PC-3 (cell line): ENCODE measurements around the gene SRSF1. TPM values are rescaled to one million over a fixed set of nuclear protein-coding genes. Genes with fewer than 3 reads are reported as not detected.
A peak's percentile ranks its signal among the peaks of the same experiment; 100 is the strongest.

Experiments
- ATAC-seq: fragments of 200-7000 bp; cut with Tn5 transposase; 2 replicates; pipeline ENCODE4 v1.9.1; 2020; ENCODE audit warnings: mild to moderate bottlenecking, moderate library complexity
- BruUV-seq: library from RNA; stranded (reverse); fragments of 400-500 nt; replicated peaks from 2 replicates; lab custom pipeline; 2021; lab: Mats Ljungman, UMichigan
- CTCF ChIA-PET: fragments of 300-600 bp; sonication (Branson Sonifier 250); formaldehyde crosslinking; loops from one replicate; lab custom pipeline; 2022; ENCODE audit warnings: antibody characterized with exemption; lab: Charles Lee
- POLR2A ChIA-PET: fragments of 300-600 bp; sonication (Branson Sonifier 250); formaldehyde crosslinking; loops from one replicate; lab custom pipeline; 2022; ENCODE audit warnings: antibody characterized with exemption; ENCODE audit not compliant: unreplicated experiment; lab: Charles Lee
- DNase-seq: peaks from one replicate; pipeline ENCODE4 v3.0.0-alpha.2; 2015
- H2AFZ ChIP-seq: fragments of 300-600 bp; sonication (generic); 2 replicates; pipeline ENCODE4 v1.6.0; 2016; ENCODE audit warnings: antibody characterized with exemption, low read length
- H3F3A ChIP-seq: fragments of 300-600 bp; sonication (generic); one replicate; pipeline ENCODE4 v1.6.0; 2017; ENCODE audit warnings: antibody characterized with exemption, low read length, control low read depth, mild to moderate bottlenecking; ENCODE audit not compliant: unreplicated experiment
- H3K27ac ChIP-seq: fragments of 300-600 bp; sonication (generic); 2 replicates; pipeline ENCODE4 v1.5.1; 2016; ENCODE audit warnings: mild to moderate bottlenecking, low read length
- H3K27me3 ChIP-seq: fragments of 300-600 bp; sonication (generic); 2 replicates; pipeline ENCODE4 v1.6.1; 2016; ENCODE audit warnings: low read length, mixed read lengths
- H3K36me3 ChIP-seq: fragments of 300-600 bp; sonication (generic); 2 replicates; pipeline ENCODE4 v1.6.1; 2016; ENCODE audit warnings: low read depth, mixed run types, low read length, mixed read lengths
- H3K4me1 ChIP-seq: fragments of 300-600 bp; sonication (generic); 2 replicates; pipeline ENCODE4 v1.5.1; 2016; ENCODE audit warnings: low read length; ENCODE audit not compliant: insufficient read depth
- H3K4me2 ChIP-seq: fragments of 300-600 bp; sonication (generic); 2 replicates; pipeline ENCODE4 v1.6.0; 2016; ENCODE audit warnings: low read length
- H3K4me3 ChIP-seq: fragments of 300-600 bp; sonication (generic); 2 replicates; pipeline ENCODE4 v1.5.1; 2016; ENCODE audit warnings: mild to moderate bottlenecking, low read length, mixed read lengths
- H3K79me2 ChIP-seq: fragments of 300-600 bp; sonication (generic); 2 replicates; pipeline ENCODE4 v1.6.1; 2017; ENCODE audit warnings: low read length, mixed read lengths
- H3K9ac ChIP-seq: fragments of 300-600 bp; sonication (generic); 2 replicates; pipeline ENCODE4 v1.6.0; 2016; ENCODE audit warnings: mild to moderate bottlenecking, low read length
- H3K9me2 ChIP-seq: fragments of 300-600 bp; sonication (generic); replicated peaks from 2 replicates; pipeline ENCODE4 v1.6.1; 2016; ENCODE audit warnings: mixed run types, low read length, mixed read lengths
- H3K9me3 ChIP-seq: fragments of 300-600 bp; sonication (generic); 2 replicates; pipeline ENCODE4 v1.6.1; 2016; ENCODE audit warnings: low read length, mixed read lengths
- H4K20me1 ChIP-seq: fragments of 300-600 bp; sonication (generic); 2 replicates; pipeline ENCODE4 v1.6.1; 2016; ENCODE audit warnings: low read length, mixed read lengths
- CTCF ChIP-seq: fragments of 300-600 bp; sonication (generic); conservative IDR thresholded peaks from 2 replicates; pipeline ENCODE4 v1.5.1; 2017; ENCODE audit warnings: antibody characterized with exemption, low read depth, mild to moderate bottlenecking, low read length
- EZH2 ChIP-seq: fragments of 300-600 bp; sonication (generic); IDR thresholded peaks from one replicate; pipeline ENCODE4 v1.6.1; 2017; ENCODE audit warnings: antibody characterized with exemption, mild to moderate bottlenecking, low read length; ENCODE audit not compliant: unreplicated experiment
- EZH2phosphoT487 ChIP-seq: fragments of 300-600 bp; sonication (generic); IDR thresholded peaks from 2 replicates; pipeline ENCODE4 v1.6.1; 2018; ENCODE audit warnings: mild to moderate bottlenecking, antibody characterized with exemption, low read length, borderline replicate concordance
- intact Hi-C: fragments of 100-400 bp; cut with micrococcal nuclease; formaldehyde crosslinking; loops from 2 replicates; pipeline ENCODE4 v1.9.0; 2023
- total RNA-seq: library from RNA; depleted of rRNA; stranded (reverse); fragments of >200 nt; gene quantifications from 2 replicates; pipeline ENCODE4 v1.2.3, GENCODE V29; 2014

Gene SRSF1
- total RNA-seq, 1 experiment from 2014 or later: 325 TPM

GRCh38 chr17:57985675-57985974, 21.4 kb downstream of the SRSF1 start:
- peak overlapping the region; percentile 80 for H3K4me3 ChIP-seq
- peaks cover 15% of the 10 kb centered on the region for H3F3A ChIP-seq
- peak overlapping the region; percentile 89; the same call in 1 of the 2 replicates for H3K9ac ChIP-seq
- BruUV-seq: no TSS peak
- intact Hi-C loops: loop anchor here (2.0 kb wide), 1 partner anchor 29 kb away; no protein-coding TSS in a partner anchor
- H3K4me2 ChIP-seq: peak overlapping the region; percentile 96
- CTCF ChIA-PET: interaction anchor here (0.5 to 2.7 kb wide), 11 partner anchors 10 to 187 kb away, joined by 3 to 25 read pairs (median 4); no protein-coding TSS in a partner anchor
- POLR2A ChIA-PET: interaction anchor here (0.6 to 1.1 kb wide), 7 partner anchors 20 to 106 kb away, joined by 3 to 12 read pairs (median 4); partner anchors contain the start of gene SRSF1
- H4K20me1 ChIP-seq: peaks cover 40% of the 10 kb centered on the region
- peaks cover 45% of the 10 kb centered on the region for H3K36me3 ChIP-seq
- H3K4me1 ChIP-seq: peaks cover 47% of the 10 kb centered on the region
- ATAC-seq: peak; percentile 28
- H3K27me3 ChIP-seq: no peaks in the 10 kb centered on the region
- no peaks in the 10 kb centered on the region for H3K9me2 ChIP-seq
- peaks cover 72% of the 10 kb centered on the region for H3K79me2 ChIP-seq
- TF ChIP-seq EZH2 (no peak), EZH2phosphoT487 (no peak), CTCF (no peak)
- H3K27ac ChIP-seq: peak overlapping the region; percentile 87; the same call in 1 of the 2 replicates
- no peak overlapping the region for H2AFZ ChIP-seq
- H3K9me3 ChIP-seq: no peaks in the 10 kb centered on the region
- DNase-seq: peak; percentile 93

- no peak for TF ChIP-seq EZH2
- no peak for TF ChIP-seq CTCF
- TF ChIP-seq EZH2phosphoT487: no peak
- H3K9ac ChIP-seq: peak overlapping the region; percentile 24; the same call in 1 of the 2 replicates
- no peak for ATAC-seq
- no peak for DNase-seq
- peak overlapping the region; percentile 80 for H3K4me3 ChIP-seq
- H3K27ac ChIP-seq: peak overlapping the region; percentile 40
- H3K4me1 ChIP-seq: peaks cover 47% of the 10 kb centered on the region
- CTCF ChIA-PET: interaction anchor here (0.5 to 2.7 kb wide), 6 partner anchors 9 to 188 kb away, joined by 3 to 25 read pairs (median 4); no protein-coding TSS in a partner anchor
- H3K27me3 ChIP-seq: no peaks in the 10 kb centered on the region
- H2AFZ ChIP-seq: no peak overlapping the region
- BruUV-seq: no TSS peak
- POLR2A ChIA-PET: interaction anchor here (1.0 to 1.1 kb wide), 4 partner anchors 22 to 106 kb away, joined by 4 to 12 read pairs (median 4); partner anchors contain the start of gene SRSF1
- H3K36me3 ChIP-seq: peaks cover 50% of the 10 kb centered on the region
- no peaks in the 10 kb centered on the region for H3K9me3 ChIP-seq
- peaks cover 43% of the 10 kb centered on the region for H4K20me1 ChIP-seq
- H3K4me2 ChIP-seq: peak overlapping the region; percentile 96
- peaks cover 77% of the 10 kb centered on the region for H3K79me2 ChIP-seq
- intact Hi-C loops: loop anchor here (2.0 kb wide), 1 partner anchor 28 kb away; no protein-coding TSS in a partner anchor
- no peaks in the 10 kb centered on the region for H3K9me2 ChIP-seq
- peaks cover 10% of the 10 kb centered on the region for H3F3A ChIP-seq
These were observed 21.9 kb downstream of the SRSF1 start for GRCh38 chr17:57984936-57985674.
